ENCODE data around the gene MYO19. TPM values are rescaled to one million over a fixed set of nuclear protein-coding genes. Genes with fewer than 3 reads are reported as not detected.

MYO19 gene
- total and polyA plus RNA-seq, 2 of the 4 experiments (the other 2 are of a cell fraction), result 35.8 to 55.6 TPM

DNA sequence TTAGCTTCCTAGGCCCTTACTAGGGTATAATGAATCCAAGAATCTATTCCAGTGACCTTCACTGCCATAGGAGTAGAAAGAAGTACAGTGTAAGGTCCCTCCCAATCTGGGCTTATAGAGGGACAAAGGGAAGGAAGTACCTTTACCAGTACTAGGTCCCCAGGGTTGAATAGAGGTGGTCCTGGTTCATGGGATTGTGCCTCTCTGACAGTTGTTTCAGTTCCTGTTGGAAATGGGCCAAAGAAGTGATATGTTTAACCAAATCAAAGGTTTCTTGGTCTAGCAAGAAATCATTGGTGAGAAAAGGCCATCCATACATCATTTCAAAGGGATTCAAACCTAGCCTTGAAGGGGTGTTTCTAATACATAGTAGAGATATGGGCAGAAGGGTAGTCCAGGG is 64.2 kb downstream of the MYO19 start (continued):
- TF ChIP-seq, protein P1, sequence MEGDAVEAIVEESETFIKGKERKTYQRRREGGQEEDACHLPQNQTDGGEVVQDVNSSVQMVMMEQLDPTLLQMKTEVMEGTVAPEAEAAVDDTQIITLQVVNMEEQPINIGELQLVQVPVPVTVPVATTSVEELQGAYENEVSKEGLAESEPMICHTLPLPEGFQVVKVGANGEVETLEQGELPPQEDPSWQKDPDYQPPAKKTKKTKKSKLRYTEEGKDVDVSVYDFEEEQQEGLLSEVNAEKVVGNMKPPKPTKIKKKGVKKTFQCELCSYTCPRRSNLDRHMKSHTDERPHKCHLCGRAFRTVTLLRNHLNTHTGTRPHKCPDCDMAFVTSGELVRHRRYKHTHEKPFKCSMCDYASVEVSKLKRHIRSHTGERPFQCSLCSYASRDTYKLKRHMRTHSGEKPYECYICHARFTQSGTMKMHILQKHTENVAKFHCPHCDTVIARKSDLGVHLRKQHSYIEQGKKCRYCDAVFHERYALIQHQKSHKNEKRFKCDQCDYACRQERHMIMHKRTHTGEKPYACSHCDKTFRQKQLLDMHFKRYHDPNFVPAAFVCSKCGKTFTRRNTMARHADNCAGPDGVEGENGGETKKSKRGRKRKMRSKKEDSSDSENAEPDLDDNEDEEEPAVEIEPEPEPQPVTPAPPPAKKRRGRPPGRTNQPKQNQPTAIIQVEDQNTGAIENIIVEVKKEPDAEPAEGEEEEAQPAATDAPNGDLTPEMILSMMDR (conservative IDR thresholded peaks at IDR 0.05; ENCODE audit: low read depth, low read length), result no peak

DNA sequence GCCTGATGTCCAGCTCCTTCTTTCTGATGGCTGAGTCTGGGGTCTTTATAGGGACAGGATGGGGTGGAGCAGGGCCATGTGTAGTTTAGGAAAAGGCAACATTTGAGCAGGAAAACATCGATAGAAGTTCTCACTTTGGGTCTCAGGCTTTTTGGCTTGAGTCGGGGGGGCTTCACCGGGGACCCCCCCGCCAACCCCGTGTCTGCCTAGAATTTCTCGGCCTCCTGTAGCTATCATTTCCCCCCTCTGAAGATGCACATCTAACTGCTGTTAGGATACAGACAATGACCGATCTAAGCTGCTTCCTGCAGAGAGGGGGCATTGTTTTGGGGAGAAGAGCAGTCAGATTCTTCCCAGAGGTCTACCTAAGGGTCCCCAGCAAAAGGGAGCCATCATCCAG is 64.9 kb downstream of the MYO19 start:
- TF ChIP-seq RCOR1 (IDR thresholded peaks at IDR 0.05; ENCODE audit: insufficient replicate concordance, low read length) (no peak), MAFK (IDR thresholded peaks at IDR 0.05; ENCODE audit: low read depth, low read length) (no peak), FOS (IDR thresholded peaks at IDR 0.05; ENCODE audit: low read depth, low read length) (no peak), POLR2A (IDR thresholded peaks at IDR 0.05; ENCODE audit: low read depth, low read length) (no peak), NFE2L2 (IDR thresholded peaks at IDR 0.05; ENCODE audit: low read depth, low read length) (no peak), BHLHE40 (IDR thresholded peaks at IDR 0.05; ENCODE audit: low read depth, low read length) (no peak), CHD1 (IDR thresholded peaks at IDR 0.05; ENCODE audit: low read depth, low read length) (no peak), MAZ (IDR thresholded peaks at IDR 0.05; ENCODE audit: borderline replicate concordance, low read depth, low read length) (no peak), RFX5 (IDR thresholded peaks at IDR 0.05; ENCODE audit: low read depth, low read length) (no peak), CEBPB (IDR thresholded peaks at IDR 0.05; ENCODE audit: low read depth, low read length) (no peak), RAD21 (IDR thresholded peaks at IDR 0.05; ENCODE audit: low read length) (no peak)
- TF ChIP-seq, protein P2, sequence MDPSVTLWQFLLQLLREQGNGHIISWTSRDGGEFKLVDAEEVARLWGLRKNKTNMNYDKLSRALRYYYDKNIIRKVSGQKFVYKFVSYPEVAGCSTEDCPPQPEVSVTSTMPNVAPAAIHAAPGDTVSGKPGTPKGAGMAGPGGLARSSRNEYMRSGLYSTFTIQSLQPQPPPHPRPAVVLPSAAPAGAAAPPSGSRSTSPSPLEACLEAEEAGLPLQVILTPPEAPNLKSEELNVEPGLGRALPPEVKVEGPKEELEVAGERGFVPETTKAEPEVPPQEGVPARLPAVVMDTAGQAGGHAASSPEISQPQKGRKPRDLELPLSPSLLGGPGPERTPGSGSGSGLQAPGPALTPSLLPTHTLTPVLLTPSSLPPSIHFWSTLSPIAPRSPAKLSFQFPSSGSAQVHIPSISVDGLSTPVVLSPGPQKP (IDR thresholded peaks at IDR 0.05; ENCODE audit: borderline replicate concordance, low read depth, low read length), result no peak
- H3K4me3 ChIP-seq (ENCODE audit: insufficient read depth, low read depth, low read length), result no peak overlapping the region
- no peak overlapping the region for H3K4ac ChIP-seq (ENCODE audit: low read depth, low read length)
- BruUV-seq (replicated peaks), result no TSS peak
- no peak overlapping the region for H2BK20ac ChIP-seq (ENCODE audit: low read depth, low read length)
- no peak overlapping the region for H4K8ac ChIP-seq (ENCODE audit: low read depth in 2 of 2, low read length in 2 of 2)
- no peak overlapping the region for H4K91ac ChIP-seq (ENCODE audit: insufficient read depth, low read depth, low read length)
- no peaks in the 10 kb centered on the region for H3K36me3 ChIP-seq (ENCODE audit: control insufficient read depth, insufficient read depth, low read length)
- H4K20me1 ChIP-seq (ENCODE audit: insufficient read depth, low read length), result no peaks in the 10 kb centered on the region
- H3K14ac ChIP-seq (replicated peaks; ENCODE audit: low read depth, low read length), result no peak overlapping the region
- ChIA-PET POLR2A (ENCODE audit: unreplicated experiment) (no interaction called here), CTCF (interaction anchor here (0.8 kb wide), 1 partner anchor 9 kb away, joined by 3 read pairs; no protein-coding TSS in a partner anchor)
- no peak overlapping the region for H2AK9ac ChIP-seq (replicated peaks; ENCODE audit: low read depth, low read length, poor library complexity)
- no CpG with 5 or more reads among the region's 7 CpGs for WGBS, 2 experiments (ENCODE audit: extremely low coverage in 2 of 2, insufficient read length in 1 of 2)
- H3K9me1 ChIP-seq (ENCODE audit: insufficient read depth, low read length), result no peaks in the 10 kb centered on the region
- H3K9ac ChIP-seq (ENCODE audit: low read depth, low read length), result no peak overlapping the region
- H2AK5ac ChIP-seq (ENCODE audit: low read depth, low read length), result no peak overlapping the region
- peaks cover 8% of the 10 kb centered on the region for H3K27me3 ChIP-seq (ENCODE audit: control insufficient read depth, insufficient read depth, low read length)
- no peak overlapping the region for H2AFZ ChIP-seq (replicated peaks; ENCODE audit: low read length, poor library complexity)
- no peaks in the 10 kb centered on the region for H3K9me3 ChIP-seq (ENCODE audit: control insufficient read depth, insufficient read depth, low read length)
- H3K56ac ChIP-seq (ENCODE audit: extremely low read depth, insufficient read depth, low read length), result no peak overlapping the region
- DNase-seq, result no peak
- intact Hi-C loops (cut with micrococcal nuclease), result no loop called here
- H3K79me1 ChIP-seq (ENCODE audit: low read depth in 1 of 2, low read length in 2 of 2), result no peaks in the 10 kb centered on the region
- H3K4me2 ChIP-seq (ENCODE audit: low read depth, low read length), result no peak overlapping the region
- no peak overlapping the region for H3K18ac ChIP-seq (ENCODE audit: low read depth, low read length)
- in situ Hi-C loops (cut with MboI; ENCODE audit: low sequenced_read_pairs), result loop anchor here (25.0 kb wide), 1 partner anchor 257 kb away; the partner anchor contains the start of gene CCL4L2
- no peak overlapping the region for H2BK120ac ChIP-seq (ENCODE audit: low read depth, low read length)
- no peaks in the 10 kb centered on the region for H3K4me1 ChIP-seq (ENCODE audit: control insufficient read depth, insufficient read depth, low read length)
- no peak overlapping the region for H2BK15ac ChIP-seq (ENCODE audit: low read depth, low read length)
- no peak overlapping the region for H3K23ac ChIP-seq (ENCODE audit: low read depth, low read length)
- no peak overlapping the region for H2BK5ac ChIP-seq (ENCODE audit: low read depth, low read length, poor library complexity, severe bottlenecking)
- no peak overlapping the region for H3K27ac ChIP-seq (ENCODE audit: insufficient read depth, low read length)
- H4K5ac ChIP-seq (ENCODE audit: low read depth, low read length), result no peak overlapping the region
- dilution Hi-C loops (cut with HindIII; ENCODE audit: low sequenced_read_pairs, unreplicated experiment), result no loop called here
- ATAC-seq (ENCODE audit: low read depth), result no peak

All from IMR-90 (cell line).